ENCODE data around the gene FAM107B. TPM values are rescaled to one million over a fixed set of nuclear protein-coding genes. Genes with fewer than 3 reads are reported as not detected.

The FAM107B gene
- total and polyA plus RNA-seq, 2 experiments from 2014 or later = 11.0 to 17.6 TPM

DNA sequence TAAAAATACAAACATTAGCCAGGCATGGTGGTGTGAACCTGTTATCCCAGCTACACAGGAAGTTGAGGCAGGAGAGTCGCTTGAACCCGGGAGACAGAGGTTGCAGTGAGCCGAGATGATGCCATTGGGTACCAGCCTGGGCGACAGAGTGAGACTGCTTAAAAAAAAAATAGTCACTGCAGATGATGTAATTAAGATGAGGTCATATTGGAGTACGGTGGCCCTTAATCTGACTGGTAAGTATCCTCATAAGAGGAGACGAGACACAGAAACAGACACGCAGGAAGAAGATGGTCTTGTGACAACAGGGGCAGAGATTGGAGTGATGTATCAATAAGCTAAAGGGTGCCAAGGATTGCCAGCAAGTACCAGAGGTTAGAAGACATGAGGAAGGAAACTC lies 156.0 kb downstream of the FAM107B start:
- TF ChIP-seq JUNB (IDR thresholded peaks at IDR 0.05; ENCODE audit: unreplicated experiment) (no peak), REST (IDR thresholded peaks at IDR 0.05; ENCODE audit: unreplicated experiment) (no peak), EZH2phosphoT487 (IDR thresholded peaks at IDR 0.05; ENCODE audit: unreplicated experiment) (no peak), NANOG (IDR thresholded peaks at IDR 0.05; ENCODE audit: borderline replicate concordance) (no peak), POLR2AphosphoS5 (IDR thresholded peaks at IDR 0.05; ENCODE audit: low read depth) (no peak), EZH2 (IDR thresholded peaks at IDR 0.05; ENCODE audit: low read depth, unreplicated experiment) (no peak), ZNF114 (CRISPR knock-in tag; IDR thresholded peaks at IDR 0.05) (no peak)
- TF ChIP-seq, protein P1, sequence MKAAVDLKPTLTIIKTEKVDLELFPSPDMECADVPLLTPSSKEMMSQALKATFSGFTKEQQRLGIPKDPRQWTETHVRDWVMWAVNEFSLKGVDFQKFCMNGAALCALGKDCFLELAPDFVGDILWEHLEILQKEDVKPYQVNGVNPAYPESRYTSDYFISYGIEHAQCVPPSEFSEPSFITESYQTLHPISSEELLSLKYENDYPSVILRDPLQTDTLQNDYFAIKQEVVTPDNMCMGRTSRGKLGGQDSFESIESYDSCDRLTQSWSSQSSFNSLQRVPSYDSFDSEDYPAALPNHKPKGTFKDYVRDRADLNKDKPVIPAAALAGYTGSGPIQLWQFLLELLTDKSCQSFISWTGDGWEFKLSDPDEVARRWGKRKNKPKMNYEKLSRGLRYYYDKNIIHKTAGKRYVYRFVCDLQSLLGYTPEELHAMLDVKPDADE (IDR thresholded peaks at IDR 0.05) = no peak
- TF ChIP-seq, protein P2, sequence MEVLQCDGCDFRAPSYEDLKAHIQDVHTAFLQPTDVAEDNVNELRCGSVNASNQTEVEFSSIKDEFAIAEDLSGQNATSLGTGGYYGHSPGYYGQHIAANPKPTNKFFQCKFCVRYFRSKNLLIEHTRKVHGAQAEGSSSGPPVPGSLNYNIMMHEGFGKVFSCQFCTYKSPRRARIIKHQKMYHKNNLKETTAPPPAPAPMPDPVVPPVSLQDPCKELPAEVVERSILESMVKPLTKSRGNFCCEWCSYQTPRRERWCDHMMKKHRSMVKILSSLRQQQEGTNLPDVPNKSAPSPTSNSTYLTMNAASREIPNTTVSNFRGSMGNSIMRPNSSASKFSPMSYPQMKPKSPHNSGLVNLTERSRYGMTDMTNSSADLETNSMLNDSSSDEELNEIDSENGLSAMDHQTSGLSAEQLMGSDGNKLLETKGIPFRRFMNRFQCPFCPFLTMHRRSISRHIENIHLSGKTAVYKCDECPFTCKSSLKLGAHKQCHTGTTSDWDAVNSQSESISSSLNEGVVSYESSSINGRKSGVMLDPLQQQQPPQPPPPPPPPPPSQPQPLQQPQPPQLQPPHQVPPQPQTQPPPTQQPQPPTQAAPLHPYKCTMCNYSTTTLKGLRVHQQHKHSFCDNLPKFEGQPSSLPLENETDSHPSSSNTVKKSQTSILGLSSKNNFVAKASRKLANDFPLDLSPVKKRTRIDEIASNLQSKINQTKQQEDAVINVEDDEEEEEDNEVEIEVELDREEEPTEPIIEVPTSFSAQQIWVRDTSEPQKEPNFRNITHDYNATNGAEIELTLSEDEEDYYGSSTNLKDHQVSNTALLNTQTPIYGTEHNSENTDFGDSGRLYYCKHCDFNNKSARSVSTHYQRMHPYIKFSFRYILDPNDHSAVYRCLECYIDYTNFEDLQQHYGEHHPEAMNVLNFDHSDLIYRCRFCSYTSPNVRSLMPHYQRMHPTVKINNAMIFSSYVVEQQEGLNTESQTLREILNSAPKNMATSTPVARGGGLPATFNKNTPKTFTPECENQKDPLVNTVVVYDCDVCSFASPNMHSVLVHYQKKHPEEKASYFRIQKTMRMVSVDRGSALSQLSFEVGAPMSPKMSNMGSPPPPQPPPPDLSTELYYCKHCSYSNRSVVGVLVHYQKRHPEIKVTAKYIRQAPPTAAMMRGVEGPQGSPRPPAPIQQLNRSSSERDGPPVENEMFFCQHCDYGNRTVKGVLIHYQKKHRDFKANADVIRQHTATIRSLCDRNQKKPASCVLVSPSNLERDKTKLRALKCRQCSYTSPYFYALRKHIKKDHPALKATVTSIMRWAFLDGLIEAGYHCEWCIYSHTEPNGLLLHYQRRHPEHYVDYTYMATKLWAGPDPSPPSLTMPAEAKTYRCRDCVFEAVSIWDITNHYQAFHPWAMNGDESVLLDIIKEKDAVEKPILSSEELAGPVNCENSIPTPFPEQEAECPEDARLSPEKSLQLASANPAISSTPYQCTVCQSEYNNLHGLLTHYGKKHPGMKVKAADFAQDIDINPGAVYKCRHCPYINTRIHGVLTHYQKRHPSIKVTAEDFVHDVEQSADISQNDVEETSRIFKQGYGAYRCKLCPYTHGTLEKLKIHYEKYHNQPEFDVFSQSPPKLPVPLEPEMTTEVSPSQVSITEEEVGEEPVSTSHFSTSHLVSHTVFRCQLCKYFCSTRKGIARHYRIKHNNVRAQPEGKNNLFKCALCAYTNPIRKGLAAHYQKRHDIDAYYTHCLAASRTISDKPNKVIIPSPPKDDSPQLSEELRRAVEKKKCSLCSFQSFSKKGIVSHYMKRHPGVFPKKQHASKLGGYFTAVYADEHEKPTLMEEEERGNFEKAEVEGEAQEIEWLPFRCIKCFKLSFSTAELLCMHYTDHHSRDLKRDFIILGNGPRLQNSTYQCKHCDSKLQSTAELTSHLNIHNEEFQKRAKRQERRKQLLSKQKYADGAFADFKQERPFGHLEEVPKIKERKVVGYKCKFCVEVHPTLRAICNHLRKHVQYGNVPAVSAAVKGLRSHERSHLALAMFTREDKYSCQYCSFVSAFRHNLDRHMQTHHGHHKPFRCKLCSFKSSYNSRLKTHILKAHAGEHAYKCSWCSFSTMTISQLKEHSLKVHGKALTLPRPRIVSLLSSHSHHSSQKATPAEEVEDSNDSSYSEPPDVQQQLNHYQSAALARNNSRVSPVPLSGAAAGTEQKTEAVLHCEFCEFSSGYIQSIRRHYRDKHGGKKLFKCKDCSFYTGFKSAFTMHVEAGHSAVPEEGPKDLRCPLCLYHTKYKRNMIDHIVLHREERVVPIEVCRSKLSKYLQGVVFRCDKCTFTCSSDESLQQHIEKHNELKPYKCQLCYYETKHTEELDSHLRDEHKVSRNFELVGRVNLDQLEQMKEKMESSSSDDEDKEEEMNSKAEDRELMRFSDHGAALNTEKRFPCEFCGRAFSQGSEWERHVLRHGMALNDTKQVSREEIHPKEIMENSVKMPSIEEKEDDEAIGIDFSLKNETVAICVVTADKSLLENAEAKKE (CRISPR knock-in tag; IDR thresholded peaks at IDR 0.05) = no peak
- DNase-seq (ENCODE audit: low spot score) (no peak), ATAC-seq (no peak)
- H3K9me2 ChIP-seq (ENCODE audit: insufficient read depth) = no peaks in the 10 kb centered on the region
- Mint-ChIP-seq H3K4me3 (no peak overlapping the region), H3K27ac (no peak overlapping the region), H3K27me3 (ENCODE audit: insufficient read depth, low read depth, poor library complexity) (peaks cover 1% of the 10 kb centered on the region), H3K9me3 (no peaks in the 10 kb centered on the region), H3K4me1 (peaks cover 11% of the 10 kb centered on the region), H3K36me3 (ENCODE audit: low read depth) (no peaks in the 10 kb centered on the region)
- no peak overlapping the region for H3K4me2 ChIP-seq
- H3K4me1 ChIP-seq (ENCODE audit: insufficient read depth) = peaks cover 6% of the 10 kb centered on the region; the same call in 1 of the 2 replicates
- no peaks in the 10 kb centered on the region for H3K36me3 ChIP-seq (ENCODE audit: insufficient read depth)
- H4K20me1 ChIP-seq (replicated peaks; ENCODE audit: insufficient read depth) = no peaks in the 10 kb centered on the region
- no peaks in the 10 kb centered on the region for H3K27me3 ChIP-seq (ENCODE audit: insufficient read depth)
- H3F3A ChIP-seq (replicated peaks; ENCODE audit: low read depth) = no peaks in the 10 kb centered on the region
- no peak overlapping the region for H3K4me3 ChIP-seq
- no peaks in the 10 kb centered on the region for H3K79me2 ChIP-seq (replicated peaks; ENCODE audit: insufficient read depth)
- H3K27ac ChIP-seq (ENCODE audit: low read depth) = no peak overlapping the region
- no peak overlapping the region for H2AFZ ChIP-seq

All from GM23338 (cell line).